ENCODE data around the gene C1QA.
"Not testable (repeated sequence)": the region's sequence is repeated elsewhere in the genome, so short reads cannot be mapped to it uniquely, and the experiment has no call there.

Gene C1QA

GRCh38 chr1:22671999-22672398 lies 35.6 kb downstream of the C1QA start:
- Histone ChIP-seq H3K4me3 (ENCODE audit: control insufficient read depth in 1 of 7, extremely low read depth in 1 of 7, insufficient read depth in 4 of 7, low read depth in 2 of 7, low read length in 6 of 7) (no peak overlapping the region), H3K27ac (ENCODE audit: insufficient read depth in 1 of 2, low read depth in 1 of 2, low read length in 2 of 2, poor library complexity in 1 of 2, severe bottlenecking in 2 of 2) (no peak overlapping the region), H3K27me3 (replicated peaks in 2 of 5; ENCODE audit: control insufficient read depth in 4 of 5, insufficient read depth in 5 of 5, low read length in 4 of 5) (peaks cover 0 to 60% (median 11%) of the 10 kb centered on the region in 5 experiments), H3K9me3 (ENCODE audit: control extremely low read depth in 1 of 5, control insufficient read depth in 4 of 5, insufficient read depth in 2 of 5, low read depth in 1 of 5, low read length in 4 of 5) (no peaks in the 10 kb centered on the region), H3K4me1 (ENCODE audit: control extremely low read depth in 1 of 4, control insufficient read depth in 4 of 4, insufficient read depth in 4 of 4, low read length in 3 of 4) (no peaks in the 10 kb centered on the region), H3K36me3 (ENCODE audit: control insufficient read depth in 4 of 4, insufficient read depth in 4 of 4, low read length in 3 of 4) (no peaks in the 10 kb centered on the region)
- WGBS (ENCODE audit: insufficient coverage) = 85% methylated on average over 4 of the region's 4 CpGs
- POLR2A ChIA-PET = no interaction called here
- DNase-seq = peak in 1 of 3 donors; percentile 4
- CTCF ChIA-PET = interaction anchor here (1.5 kb wide), 1 partner anchor 10 kb away, joined by 4 read pairs; no protein-coding TSS in a partner anchor

GRCh38 chr1:22673486-22674409 lies 37.3 kb downstream of the C1QA start:
- no peak overlapping the region for H3K27ac ChIP-seq (ENCODE audit: insufficient read depth in 1 of 2, low read depth in 1 of 2, low read length in 2 of 2, poor library complexity in 1 of 2, severe bottlenecking in 2 of 2)
- peaks cover 0 to 61% (median 11%) of the 10 kb centered on the region in 5 experiments for H3K27me3 ChIP-seq (replicated peaks in 2 of 5; ENCODE audit: control insufficient read depth in 4 of 5, insufficient read depth in 5 of 5, low read length in 4 of 5)
- POLR2A ChIA-PET = no interaction called here
- H3K36me3 ChIP-seq (ENCODE audit: control insufficient read depth in 4 of 4, insufficient read depth in 4 of 4, low read length in 3 of 4) = no peaks in the 10 kb centered on the region
- WGBS (ENCODE audit: insufficient coverage) = 18% methylated on average over 15 of the region's 17 CpGs
- H3K9me3 ChIP-seq (ENCODE audit: control extremely low read depth in 1 of 5, control insufficient read depth in 4 of 5, insufficient read depth in 2 of 5, low read depth in 1 of 5, low read length in 4 of 5) = no peaks in the 10 kb centered on the region
- CTCF ChIA-PET = interaction anchor here (0.7 to 1.5 kb wide), 3 partner anchors 10 to 12 kb away, joined by 3 to 4 read pairs (median 3); no protein-coding TSS in a partner anchor
- H3K4me1 ChIP-seq (ENCODE audit: control extremely low read depth in 1 of 4, control insufficient read depth in 4 of 4, insufficient read depth in 4 of 4, low read length in 3 of 4) = no peaks in the 10 kb centered on the region
- H3K4me3 ChIP-seq (ENCODE audit: control insufficient read depth in 1 of 7, extremely low read depth in 1 of 7, insufficient read depth in 4 of 7, low read depth in 2 of 7, low read length in 6 of 7) = no peak overlapping the region
- DNase-seq = peak; percentile 8 to 36 (median 19)

- no peak for DNase-seq
- CTCF ChIA-PET = interaction anchor here (0.7 to 1.3 kb wide), 3 partner anchors 9 to 193 kb away, joined by 3 read pairs; no protein-coding TSS in a partner anchor
- H3K9me3 ChIP-seq (ENCODE audit: control extremely low read depth in 1 of 5, control insufficient read depth in 4 of 5, insufficient read depth in 2 of 5, low read depth in 1 of 5, low read length in 4 of 5) = no peaks in the 10 kb centered on the region
- no peaks in the 10 kb centered on the region for H3K36me3 ChIP-seq (ENCODE audit: control insufficient read depth in 4 of 4, insufficient read depth in 4 of 4, low read length in 3 of 4)
- peaks cover 0 to 61% (median 11%) of the 10 kb centered on the region in 5 experiments for H3K27me3 ChIP-seq (replicated peaks in 2 of 5; ENCODE audit: control insufficient read depth in 4 of 5, insufficient read depth in 5 of 5, low read length in 4 of 5)
- WGBS (ENCODE audit: insufficient coverage) = 50% methylated on average over 1 of the region's 1 CpG
- no peak overlapping the region for H3K27ac ChIP-seq (ENCODE audit: insufficient read depth in 1 of 2, low read depth in 1 of 2, low read length in 2 of 2, poor library complexity in 1 of 2, severe bottlenecking in 2 of 2)
- H3K4me1 ChIP-seq (ENCODE audit: control extremely low read depth in 1 of 4, control insufficient read depth in 4 of 4, insufficient read depth in 4 of 4, low read length in 3 of 4) = no peaks in the 10 kb centered on the region
- POLR2A ChIA-PET = no interaction called here
- H3K4me3 ChIP-seq (ENCODE audit: control insufficient read depth in 1 of 7, extremely low read depth in 1 of 7, insufficient read depth in 4 of 7, low read depth in 2 of 7, low read length in 6 of 7) = no peak overlapping the region
Observed at GRCh38 chr1:22674410-22674749, 38.0 kb downstream of the C1QA start.

GRCh38 chr1:22676151-22676550 lies 39.7 kb downstream of the C1QA start:
- H3K4me1 ChIP-seq (ENCODE audit: control extremely low read depth in 1 of 4, control insufficient read depth in 4 of 4, insufficient read depth in 4 of 4, low read length in 3 of 4); H3K9me3 ChIP-seq (ENCODE audit: control extremely low read depth in 1 of 5, control insufficient read depth in 4 of 5, insufficient read depth in 2 of 5, low read depth in 1 of 5, low read length in 4 of 5); DNase-seq; CTCF ChIA-PET; H3K36me3 ChIP-seq (ENCODE audit: control insufficient read depth in 4 of 4, insufficient read depth in 4 of 4, low read length in 3 of 4); H3K4me3 ChIP-seq (ENCODE audit: control insufficient read depth in 1 of 7, extremely low read depth in 1 of 7, insufficient read depth in 4 of 7, low read depth in 2 of 7, low read length in 6 of 7); POLR2A ChIA-PET; H3K27ac ChIP-seq (ENCODE audit: insufficient read depth in 1 of 2, low read depth in 1 of 2, low read length in 2 of 2, poor library complexity in 1 of 2, severe bottlenecking in 2 of 2): not testable (repeated sequence)
- 98% methylated on average over 15 of the region's 15 CpGs for WGBS (ENCODE audit: insufficient coverage)
- H3K27me3 ChIP-seq (replicated peaks in 2 of 5; ENCODE audit: control insufficient read depth in 4 of 5, insufficient read depth in 5 of 5, low read length in 4 of 5) = peaks cover 0 to 52% (median 11%) of the 10 kb centered on the region in 5 experiments

GRCh38 chr1:22676916-22677583 lies 40.6 kb downstream of the C1QA start:
- H3K27ac ChIP-seq (ENCODE audit: insufficient read depth in 1 of 2, low read depth in 1 of 2, low read length in 2 of 2, poor library complexity in 1 of 2, severe bottlenecking in 2 of 2) = no peak overlapping the region
- 76% methylated on average over 17 of the region's 37 CpGs for WGBS (ENCODE audit: insufficient coverage)
- ChIA-PET POLR2A (no interaction called here), CTCF (no interaction called here)
- no peak for DNase-seq
- H3K27me3 ChIP-seq (replicated peaks in 2 of 5; ENCODE audit: control insufficient read depth in 4 of 5, insufficient read depth in 5 of 5, low read length in 4 of 5) = peaks cover 0 to 43% (median 9%) of the 10 kb centered on the region in 5 experiments
- no peaks in the 10 kb centered on the region for H3K4me1 ChIP-seq (ENCODE audit: control extremely low read depth in 1 of 4, control insufficient read depth in 4 of 4, insufficient read depth in 4 of 4, low read length in 3 of 4)
- H3K9me3 ChIP-seq (ENCODE audit: control extremely low read depth in 1 of 5, control insufficient read depth in 4 of 5, insufficient read depth in 2 of 5, low read depth in 1 of 5, low read length in 4 of 5) = no peaks in the 10 kb centered on the region
- no peaks in the 10 kb centered on the region for H3K36me3 ChIP-seq (ENCODE audit: control insufficient read depth in 4 of 4, insufficient read depth in 4 of 4, low read length in 3 of 4)
- H3K4me3 ChIP-seq (ENCODE audit: control insufficient read depth in 1 of 7, extremely low read depth in 1 of 7, insufficient read depth in 4 of 7, low read depth in 2 of 7, low read length in 6 of 7) = no peak overlapping the region

GRCh38 chr1:22677931-22678896 lies 41.8 kb downstream of the C1QA start:
- H3K4me1 ChIP-seq (ENCODE audit: control extremely low read depth in 1 of 4, control insufficient read depth in 4 of 4, insufficient read depth in 4 of 4, low read length in 3 of 4) = no peaks in the 10 kb centered on the region
- H3K27ac ChIP-seq (ENCODE audit: insufficient read depth in 1 of 2, low read depth in 1 of 2, low read length in 2 of 2, poor library complexity in 1 of 2, severe bottlenecking in 2 of 2) = no peak overlapping the region
- ChIA-PET POLR2A (interaction anchor here (0.6 kb wide), 1 partner anchor 530 kb away, joined by 4 read pairs; no protein-coding TSS in a partner anchor), CTCF (no interaction called here)
- H3K4me3 ChIP-seq (ENCODE audit: control insufficient read depth in 1 of 7, extremely low read depth in 1 of 7, insufficient read depth in 4 of 7, low read depth in 2 of 7, low read length in 6 of 7) = no peak overlapping the region
- no peaks in the 10 kb centered on the region for H3K9me3 ChIP-seq (ENCODE audit: control extremely low read depth in 1 of 5, control insufficient read depth in 4 of 5, insufficient read depth in 2 of 5, low read depth in 1 of 5, low read length in 4 of 5)
- H3K36me3 ChIP-seq (ENCODE audit: control insufficient read depth in 4 of 4, insufficient read depth in 4 of 4, low read length in 3 of 4) = no peaks in the 10 kb centered on the region
- peaks cover 0 to 31% (median 4%) of the 10 kb centered on the region in 5 experiments for H3K27me3 ChIP-seq (replicated peaks in 2 of 5; ENCODE audit: control insufficient read depth in 4 of 5, insufficient read depth in 5 of 5, low read length in 4 of 5)
- no peak for DNase-seq
- WGBS (ENCODE audit: insufficient coverage) = 93% methylated on average over 6 of the region's 13 CpGs

All from common myeloid progenitor, CD34-positive (primary cell).